ENCODE measurements around the gene TOX3.

The TOX3 gene

DNA sequence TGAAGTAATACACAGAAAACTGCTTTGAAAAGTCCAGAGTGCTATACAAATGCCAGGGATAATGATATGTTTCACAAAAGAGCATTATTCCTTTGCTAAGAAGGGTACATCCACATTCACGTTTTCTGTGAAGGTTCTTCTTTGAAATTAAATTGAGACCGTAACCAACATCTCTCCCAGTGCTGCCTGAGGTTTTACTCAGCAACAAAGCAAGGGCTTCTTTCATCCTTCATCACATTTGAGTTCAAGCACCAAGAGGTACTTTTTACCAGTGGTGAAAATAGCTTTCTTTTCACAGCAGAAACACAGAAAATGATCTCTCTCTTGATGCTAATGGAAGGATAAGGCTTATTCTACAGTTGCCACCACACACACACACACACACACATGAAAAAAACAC, 113.3 kb downstream of the TOX3 start:
- no peak overlapping the region for H3K4me3 ChIP-seq (ENCODE audit: low read length)
- DNase-seq (ENCODE audit: low read depth) = no peak
- TF ChIP-seq, protein P1, sequence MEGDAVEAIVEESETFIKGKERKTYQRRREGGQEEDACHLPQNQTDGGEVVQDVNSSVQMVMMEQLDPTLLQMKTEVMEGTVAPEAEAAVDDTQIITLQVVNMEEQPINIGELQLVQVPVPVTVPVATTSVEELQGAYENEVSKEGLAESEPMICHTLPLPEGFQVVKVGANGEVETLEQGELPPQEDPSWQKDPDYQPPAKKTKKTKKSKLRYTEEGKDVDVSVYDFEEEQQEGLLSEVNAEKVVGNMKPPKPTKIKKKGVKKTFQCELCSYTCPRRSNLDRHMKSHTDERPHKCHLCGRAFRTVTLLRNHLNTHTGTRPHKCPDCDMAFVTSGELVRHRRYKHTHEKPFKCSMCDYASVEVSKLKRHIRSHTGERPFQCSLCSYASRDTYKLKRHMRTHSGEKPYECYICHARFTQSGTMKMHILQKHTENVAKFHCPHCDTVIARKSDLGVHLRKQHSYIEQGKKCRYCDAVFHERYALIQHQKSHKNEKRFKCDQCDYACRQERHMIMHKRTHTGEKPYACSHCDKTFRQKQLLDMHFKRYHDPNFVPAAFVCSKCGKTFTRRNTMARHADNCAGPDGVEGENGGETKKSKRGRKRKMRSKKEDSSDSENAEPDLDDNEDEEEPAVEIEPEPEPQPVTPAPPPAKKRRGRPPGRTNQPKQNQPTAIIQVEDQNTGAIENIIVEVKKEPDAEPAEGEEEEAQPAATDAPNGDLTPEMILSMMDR (conservative IDR thresholded peaks at IDR 0.05; ENCODE audit: low read depth, low read length) = no peak

DNA sequence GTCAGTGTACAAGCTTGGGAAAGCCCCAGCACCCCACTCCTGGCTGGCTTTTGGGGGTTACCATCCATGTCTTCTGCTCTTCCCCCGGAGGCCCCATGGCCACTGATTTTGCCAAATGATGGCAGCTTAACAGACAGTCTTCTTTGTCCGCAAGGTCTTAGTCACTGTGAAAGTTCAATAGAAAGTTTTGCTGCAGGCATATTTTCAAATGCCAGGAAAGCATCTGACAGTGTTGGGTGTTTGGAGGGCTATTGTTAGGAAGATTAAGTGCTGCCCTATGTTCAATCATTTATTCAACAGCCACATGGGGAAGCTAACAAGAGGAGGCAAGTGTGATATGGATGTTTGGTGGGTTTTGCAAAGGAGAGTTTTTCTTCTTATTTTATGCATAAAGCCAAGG, 122.4 kb downstream of the TOX3 start:
- no peak for DNase-seq (ENCODE audit: low read depth)
- H3K4me3 ChIP-seq (ENCODE audit: low read length) = no peak overlapping the region
- TF ChIP-seq, protein P1 (conservative IDR thresholded peaks at IDR 0.05; ENCODE audit: low read depth, low read length) = no peak

DNA sequence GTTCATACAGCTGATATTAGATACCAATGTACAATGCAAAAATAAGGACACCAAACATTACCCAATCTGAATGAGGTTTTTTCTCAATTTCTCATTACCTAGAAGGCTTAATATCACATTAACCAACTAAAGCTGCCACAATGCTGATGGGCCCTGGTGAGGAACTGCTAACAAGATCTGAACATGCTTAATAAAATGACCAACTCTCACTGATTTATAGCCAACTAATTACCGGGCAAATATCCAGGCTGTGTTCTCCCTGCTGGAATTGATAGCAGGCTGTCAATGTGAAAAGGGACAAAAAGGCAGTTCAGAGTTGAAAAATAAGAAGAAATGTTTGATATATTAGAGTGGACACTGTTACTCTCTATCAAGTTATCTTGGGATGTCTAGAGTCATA, 124.6 kb downstream of the TOX3 start:
- H3K4me3 ChIP-seq (ENCODE audit: low read length) = no peak overlapping the region
- TF ChIP-seq, protein P1 (conservative IDR thresholded peaks at IDR 0.05; ENCODE audit: low read depth, low read length) = no peak
- no peak for DNase-seq (ENCODE audit: low read depth)

DNA sequence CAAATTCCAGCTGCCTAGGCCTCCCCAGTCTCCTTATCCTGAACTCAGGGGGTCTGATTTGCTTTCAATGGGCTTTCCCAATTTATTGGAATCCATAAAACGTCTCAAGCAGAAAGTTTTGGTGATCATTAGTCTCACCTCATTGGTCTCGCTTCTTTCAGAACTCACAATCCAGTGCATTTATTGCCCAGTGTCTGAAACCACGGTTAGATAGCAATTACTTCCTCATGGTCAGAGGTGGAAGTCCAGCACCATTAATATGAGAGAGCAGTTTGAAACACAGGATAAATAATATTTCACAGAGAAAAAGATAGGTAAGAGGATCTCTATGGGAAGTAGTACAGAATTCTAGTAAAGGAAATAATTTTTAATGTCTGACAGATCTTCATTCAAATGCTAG, 128.7 kb downstream of the TOX3 start:
- TF ChIP-seq, protein P1 (conservative IDR thresholded peaks at IDR 0.05; ENCODE audit: low read depth, low read length) = no peak
- H3K4me3 ChIP-seq (ENCODE audit: low read length) = no peak overlapping the region
- no peak for DNase-seq (ENCODE audit: low read depth)

DNA sequence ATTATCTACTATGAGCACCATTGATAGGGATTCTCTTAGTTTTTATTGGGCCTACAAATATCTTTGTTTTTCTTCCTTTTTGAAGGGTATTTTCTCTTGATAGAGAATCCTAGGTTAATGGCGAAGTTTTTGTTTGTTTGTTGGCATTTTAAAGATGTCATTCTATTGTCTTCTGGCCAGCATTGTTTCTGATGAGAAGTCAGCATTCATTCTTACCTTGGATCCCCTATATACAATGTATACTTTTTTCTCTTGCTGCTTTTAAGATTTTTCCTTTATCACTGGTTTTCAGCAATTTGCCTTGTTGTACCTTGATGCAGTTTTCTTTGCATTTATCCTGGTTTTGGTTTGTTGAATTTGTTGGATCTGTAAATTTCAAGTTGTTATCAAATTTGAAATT, 130.1 kb downstream of the TOX3 start:
- no peak for DNase-seq (ENCODE audit: low read depth)

DNA sequence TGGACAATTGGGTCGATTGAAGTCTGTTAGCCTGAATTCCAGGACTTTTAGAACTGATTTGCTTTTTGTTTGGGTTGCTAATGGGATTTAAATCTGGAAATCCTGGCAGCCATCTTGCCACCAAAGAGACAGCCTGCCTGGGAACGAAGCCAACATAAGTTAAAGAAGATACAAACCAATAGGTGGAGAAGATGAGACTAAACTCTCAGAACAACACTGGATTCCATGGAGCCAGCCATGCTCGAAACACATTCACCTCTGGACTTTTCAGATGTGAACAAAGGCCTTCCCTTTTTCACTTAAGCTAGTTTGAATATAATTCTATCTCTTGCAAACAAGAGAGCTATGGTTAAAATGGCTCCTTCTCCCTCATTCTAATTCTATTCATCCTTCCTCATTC, 135.9 kb downstream of the TOX3 start:
- H3K4me3 ChIP-seq (ENCODE audit: low read length) = no peak overlapping the region
- DNase-seq (ENCODE audit: low read depth) = no peak
- TF ChIP-seq, protein P1 (conservative IDR thresholded peaks at IDR 0.05; ENCODE audit: low read depth, low read length) = no peak

More for the DNA sequence above, 130.1 kb downstream of the TOX3 start:
- TF ChIP-seq, protein P1 (conservative IDR thresholded peaks at IDR 0.05; ENCODE audit: low read depth, low read length) = no peak
- H3K4me3 ChIP-seq (ENCODE audit: low read length) = no peak overlapping the region

DNA sequence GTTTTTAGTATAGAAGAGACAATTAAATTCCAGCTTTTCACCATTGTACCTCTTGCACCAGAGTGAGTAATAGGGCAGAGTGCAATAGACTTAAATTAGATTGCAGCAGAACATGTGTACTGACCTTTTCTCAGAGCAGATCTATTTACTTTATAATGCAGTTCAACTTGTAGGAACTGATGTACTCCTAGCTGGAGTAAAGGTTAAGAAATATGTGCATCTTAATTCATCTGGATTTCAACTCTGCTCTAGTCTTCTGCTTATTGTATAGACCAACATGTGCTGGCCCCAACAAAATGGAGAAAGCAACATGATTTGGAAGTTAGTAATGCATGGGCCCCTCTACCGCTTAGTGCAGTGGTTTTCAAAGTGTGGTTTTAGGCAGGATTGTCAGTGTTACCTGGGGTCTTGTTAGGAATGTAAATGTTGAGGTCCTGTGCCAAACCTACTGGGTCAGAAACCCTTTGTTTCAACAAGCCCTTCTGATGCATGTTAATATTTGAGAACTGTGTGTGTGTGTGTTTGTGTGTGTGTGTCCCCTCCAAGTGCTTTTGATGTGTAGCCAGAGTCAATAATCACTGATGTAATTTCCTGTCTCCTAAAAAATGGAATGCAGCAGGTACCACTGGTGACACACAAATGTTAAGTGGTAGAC, 138.6 kb downstream of the TOX3 start:
- TF ChIP-seq, protein P1 (conservative IDR thresholded peaks at IDR 0.05; ENCODE audit: low read depth, low read length) = no peak
- no peak for DNase-seq (ENCODE audit: low read depth)
- no peak overlapping the region for H3K4me3 ChIP-seq (ENCODE audit: low read length)
